Spleen (tissue), 11 donors: ENCODE measurements around the gene RBM10. TPM values are rescaled to one million over a fixed set of nuclear protein-coding genes. Genes with fewer than 3 reads are reported as not detected.
"Not testable (repeated sequence)": the region's sequence is repeated elsewhere in the genome, so short reads cannot be mapped to it uniquely, and the experiment has no call there.

Source experiments
- DNase-seq: peaks from one replicate; pipeline ENCODE4 v3.0.0-alpha.2; 2020
- H3K27ac ChIP-seq, 8 donors: fragments of 200-600 bp; sonication (generic) in 7 of 8; 1 replicate in 4 of 8; 2 replicates in 4 of 8; pipeline versions ENCODE4 v1.5.0 to v1.8.0; 2016 to 2021; ENCODE audit warnings: inconsistent platforms in 4 of 8, mild to moderate bottlenecking in 4 of 8, moderate library complexity in 1 of 8
- H3K27me3 ChIP-seq, 7 donors: fragments of 200-600 bp; sonication (generic) in 6 of 7; replicated peaks in 1 of 7; 1 replicate in 4 of 7; 2 replicates in 3 of 7; pipeline versions ENCODE4 v1.5.0 to v1.8.0; 2016 to 2021; ENCODE audit warnings: inconsistent platforms in 3 of 7, mild to moderate bottlenecking in 1 of 7
- H3K36me3 ChIP-seq, 6 donors: fragments of 200-600 bp; sonication (generic) in 5 of 6; 1 replicate in 4 of 6; 2 replicates in 2 of 6; pipeline versions ENCODE4 v1.5.0 to v1.8.0; 2016 to 2021; ENCODE audit warnings: inconsistent platforms in 2 of 6
- H3K4me1 ChIP-seq, 6 donors: fragments of 200-600 bp; sonication (generic) in 5 of 6; 1 replicate in 3 of 6; 2 replicates in 3 of 6; pipeline versions ENCODE4 v1.5.0 to v1.8.0; 2016 to 2021; ENCODE audit warnings: inconsistent platforms in 3 of 6
- H3K4me3 ChIP-seq, 8 donors: fragments of 200-600 bp; sonication (generic) in 7 of 8; 1 replicate in 4 of 8; 2 replicates in 4 of 8; pipeline versions ENCODE4 v1.5.0 to v1.8.0; 2016 to 2021; ENCODE audit warnings: inconsistent platforms in 4 of 8, mild to moderate bottlenecking in 4 of 8, moderate library complexity in 2 of 8
- H3K9me3 ChIP-seq, 8 donors: fragments of 200-600 bp; sonication (generic) in 7 of 8; 1 replicate in 4 of 8; 2 replicates in 4 of 8; pipeline versions ENCODE4 v1.5.0 to v1.8.0; 2016 to 2021; ENCODE audit warnings: inconsistent platforms in 4 of 8
- POLR2A ChIP-seq, 3 donors: fragments of 450-650 bp; IDR thresholded peaks; one replicate each; pipeline ENCODE4 v1.5.1; 2017; ENCODE audit warnings: antibody characterized with exemption in 3 of 3, mild to moderate bottlenecking in 1 of 3
- POLR2AphosphoS5 ChIP-seq, 3 donors: sonication (generic); formaldehyde crosslinking; IDR thresholded peaks; one replicate each; pipeline ENCODE4 v1.5.1; 2017; ENCODE audit warnings: antibody characterized with exemption in 3 of 3
- WGBS, 5 donors: extraction: QIAGEN DNeasy Blood & Tissue Kit in 3 of 5; methylation state at CpG; one replicate each; pipeline versions ENCODE4 v1.1.5 to v1.1.7; 2013 to 2018; 5-methylcytosine and 5-hydroxymethylcytosine counted together
- intact Hi-C: fragments of 100-400 bp; cut with DNase I; formaldehyde crosslinking; loops from one replicate; pipeline ENCODE4 v1.15.0; 2023; ENCODE audit warnings: low total_unique reads
- polyA plus RNA-seq, 3 donors: library from polyadenylated mRNA; stranded (reverse); fragments of 200-250 nt; gene quantifications; one replicate each; pipeline ENCODE4 v1.2.1, GENCODE V29; 2013
- total RNA-seq, 7 donors: library from RNA; depleted of rRNA in 3 of 7; stranded (reverse); fragments of >200 nt in 3 of 7; fragmentation: NEBNext Ultra II Directional in 4 of 7; extraction: Animal tissue kit (Norgen Biotek cat#: 25700) in 4 of 7; gene quantifications; one replicate each; pipeline versions ENCODE4 v1.1.0 to v1.2.1, GENCODE V29; 2016 to 2021
- TF ChIP-seq, protein P1 (sequence below), 11 experiments: fragments of 200-600 bp in 7 of 11; fragments of 450-650 bp in 4 of 11; sonication (generic) in 4 of 11; IDR thresholded peaks in 8 of 11; conservative IDR thresholded peaks in 3 of 11; 1 replicate in 7 of 11; 2 replicates in 4 of 11; pipeline versions ENCODE4 v1.4.0 to v1.8.0; 2016 to 2021; ENCODE audit warnings: antibody characterized with exemption in 11 of 11, inconsistent platforms in 4 of 11, mild to moderate bottlenecking in 1 of 11
- donor health status: healthy with polysubstance abuse.
- donor health status: DM: no; HTN: no; CAD: no; lungs with moderate emphysema.
- donor health status: DM: no; HTN: no; CAD: no.
- donor health status: Bipolar disorder and iron deficiency.
- donor health status: healthy.
- donor health status: DM: no; HTN: no; CAD: no.
- donor health status: DM: yes; HTN: yes; CAD: no.

The RBM10 gene
- total and polyA plus RNA-seq, 10 donors: 21.6 to 38.4 (median 29.7) TPM

DNA sequence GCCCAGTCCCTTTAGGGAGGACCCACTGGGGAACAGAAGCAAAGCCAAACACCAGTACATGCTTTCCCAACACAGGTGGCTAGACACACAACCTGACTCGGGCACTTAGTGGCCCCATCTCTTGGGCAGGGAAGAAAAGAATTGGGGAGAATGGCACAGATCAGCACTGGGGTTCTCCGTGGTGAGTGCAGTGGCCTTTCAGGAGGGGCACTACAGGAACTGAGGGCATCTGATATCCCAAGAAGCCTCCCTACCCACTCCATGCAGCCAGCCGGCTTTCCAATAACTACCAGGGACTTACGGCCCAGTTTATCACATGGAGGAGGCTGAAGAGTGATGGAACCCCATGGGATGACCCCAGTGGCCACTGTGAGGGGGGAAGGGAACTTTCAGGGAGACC, 43.8 kb upstream of the RBM10 start:
- H3K36me3 ChIP-seq: no peaks in the 10 kb centered on the region
- H3K27ac ChIP-seq: no peak overlapping the region
- no peak overlapping the region for H3K4me3 ChIP-seq
- H3K27me3 ChIP-seq: peaks cover 0 to 12% (median 0%) of the 10 kb centered on the region in 7 donors
- 67 to 97% (median 92%) methylated on average over 4 of the region's 4 CpGs for WGBS, 5 donors
- H3K9me3 ChIP-seq: no peaks in the 10 kb centered on the region
- H3K4me1 ChIP-seq: no peaks in the 10 kb centered on the region
- no peak for DNase-seq
- TF ChIP-seq, protein P1, sequence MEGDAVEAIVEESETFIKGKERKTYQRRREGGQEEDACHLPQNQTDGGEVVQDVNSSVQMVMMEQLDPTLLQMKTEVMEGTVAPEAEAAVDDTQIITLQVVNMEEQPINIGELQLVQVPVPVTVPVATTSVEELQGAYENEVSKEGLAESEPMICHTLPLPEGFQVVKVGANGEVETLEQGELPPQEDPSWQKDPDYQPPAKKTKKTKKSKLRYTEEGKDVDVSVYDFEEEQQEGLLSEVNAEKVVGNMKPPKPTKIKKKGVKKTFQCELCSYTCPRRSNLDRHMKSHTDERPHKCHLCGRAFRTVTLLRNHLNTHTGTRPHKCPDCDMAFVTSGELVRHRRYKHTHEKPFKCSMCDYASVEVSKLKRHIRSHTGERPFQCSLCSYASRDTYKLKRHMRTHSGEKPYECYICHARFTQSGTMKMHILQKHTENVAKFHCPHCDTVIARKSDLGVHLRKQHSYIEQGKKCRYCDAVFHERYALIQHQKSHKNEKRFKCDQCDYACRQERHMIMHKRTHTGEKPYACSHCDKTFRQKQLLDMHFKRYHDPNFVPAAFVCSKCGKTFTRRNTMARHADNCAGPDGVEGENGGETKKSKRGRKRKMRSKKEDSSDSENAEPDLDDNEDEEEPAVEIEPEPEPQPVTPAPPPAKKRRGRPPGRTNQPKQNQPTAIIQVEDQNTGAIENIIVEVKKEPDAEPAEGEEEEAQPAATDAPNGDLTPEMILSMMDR (IDR thresholded peaks at IDR 0.05 in 8 of 11, conservative IDR thresholded peaks at IDR 0.05 in 3 of 11): no peak
- no peak for TF ChIP-seq POLR2A (IDR thresholded peaks at IDR 0.05)
- no peak for TF ChIP-seq POLR2AphosphoS5 (IDR thresholded peaks at IDR 0.05)
- intact Hi-C loops: no loop called here

DNA sequence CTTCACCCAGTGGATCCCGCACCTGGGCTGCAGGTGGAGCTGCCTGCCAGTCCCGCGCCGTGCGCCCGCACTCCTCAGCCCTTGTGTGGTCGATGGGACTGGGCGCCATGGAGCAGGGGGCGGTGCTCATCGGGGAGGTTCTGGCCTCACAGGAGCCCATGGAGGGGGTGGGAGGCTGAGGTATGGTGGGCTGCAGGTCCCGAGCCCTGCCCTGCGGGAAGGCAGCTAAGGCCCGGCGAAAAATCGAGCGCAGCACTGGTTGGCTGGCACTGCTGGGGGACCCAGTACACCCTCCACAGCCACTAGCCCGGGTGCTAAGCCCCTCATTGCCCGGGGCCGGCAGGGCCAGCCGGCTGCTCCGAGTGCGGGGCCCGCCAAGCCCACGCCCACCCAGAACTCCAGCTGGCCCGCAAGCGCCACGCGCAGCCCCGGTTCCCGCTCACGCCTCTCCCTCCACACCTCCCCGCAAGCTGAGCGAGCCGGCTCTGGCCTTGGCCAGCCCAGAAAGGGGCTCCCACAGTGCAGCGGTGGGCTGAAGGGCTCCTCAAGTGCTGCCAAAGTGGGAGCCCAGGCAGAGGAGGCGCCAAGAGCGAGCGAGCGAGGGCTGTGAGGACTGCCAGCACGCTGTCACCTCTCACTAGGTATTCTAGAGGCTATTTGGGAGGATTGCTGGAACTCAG, 33.9 kb upstream of the RBM10 start:
- 94 to 98% (median 96%) methylated on average over 19 to 36 of the region's 40 CpGs for WGBS, 5 donors
- H3K4me1 ChIP-seq, H3K27ac ChIP-seq, H3K9me3 ChIP-seq, H3K36me3 ChIP-seq, intact Hi-C loops, H3K4me3 ChIP-seq, DNase-seq, H3K27me3 ChIP-seq: not testable (repeated sequence)

DNA sequence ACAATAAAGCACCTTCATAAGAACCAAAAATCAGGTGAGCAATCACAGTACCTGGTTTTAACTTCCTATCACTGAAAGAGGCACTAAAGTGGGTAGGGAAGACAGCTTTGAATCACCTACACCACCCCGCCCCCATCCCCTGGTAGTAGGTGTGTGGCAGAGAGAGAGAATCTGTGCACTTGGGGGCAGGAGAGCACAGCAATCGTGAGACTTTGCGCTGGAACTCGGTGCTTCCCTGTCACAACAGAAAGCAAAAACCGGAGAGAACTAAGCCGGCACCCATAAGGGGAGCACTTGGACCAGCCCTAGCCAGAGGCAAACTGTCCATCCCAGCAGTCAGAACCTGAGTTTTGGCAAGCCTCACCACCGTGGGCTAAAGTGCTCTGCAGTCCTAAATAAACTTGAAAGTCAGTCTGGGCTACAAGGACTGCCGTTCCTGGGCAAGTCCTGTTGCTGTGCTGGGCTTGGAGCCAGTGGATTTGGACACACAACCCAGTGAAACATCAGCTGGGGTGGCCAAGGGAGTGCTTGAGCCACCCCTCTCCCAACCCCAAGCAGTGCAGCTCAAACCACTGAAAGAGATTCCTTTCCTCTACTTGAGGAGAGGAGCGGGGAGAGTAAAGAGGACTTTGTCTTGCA, 32.6 kb upstream of the RBM10 start:
- WGBS, 5 donors: 72 to 88% (median 78%) methylated on average over 8 to 9 of the region's 9 CpGs
- intact Hi-C loops: no loop called here
- no peaks in the 10 kb centered on the region for H3K36me3 ChIP-seq
- no peaks in the 10 kb centered on the region for H3K4me1 ChIP-seq
- peaks cover 0 to 8% (median 0%) of the 10 kb centered on the region in 8 donors for H3K9me3 ChIP-seq
- no peak for DNase-seq
- no peaks in the 10 kb centered on the region for H3K27me3 ChIP-seq
- H3K27ac ChIP-seq: no peak overlapping the region
- no peak overlapping the region for H3K4me3 ChIP-seq
- TF ChIP-seq, protein P1 (IDR thresholded peaks at IDR 0.05 in 8 of 11, conservative IDR thresholded peaks at IDR 0.05 in 3 of 11): no peak
- TF ChIP-seq POLR2A (IDR thresholded peaks at IDR 0.05): no peak
- no peak for TF ChIP-seq POLR2AphosphoS5 (IDR thresholded peaks at IDR 0.05)

DNA sequence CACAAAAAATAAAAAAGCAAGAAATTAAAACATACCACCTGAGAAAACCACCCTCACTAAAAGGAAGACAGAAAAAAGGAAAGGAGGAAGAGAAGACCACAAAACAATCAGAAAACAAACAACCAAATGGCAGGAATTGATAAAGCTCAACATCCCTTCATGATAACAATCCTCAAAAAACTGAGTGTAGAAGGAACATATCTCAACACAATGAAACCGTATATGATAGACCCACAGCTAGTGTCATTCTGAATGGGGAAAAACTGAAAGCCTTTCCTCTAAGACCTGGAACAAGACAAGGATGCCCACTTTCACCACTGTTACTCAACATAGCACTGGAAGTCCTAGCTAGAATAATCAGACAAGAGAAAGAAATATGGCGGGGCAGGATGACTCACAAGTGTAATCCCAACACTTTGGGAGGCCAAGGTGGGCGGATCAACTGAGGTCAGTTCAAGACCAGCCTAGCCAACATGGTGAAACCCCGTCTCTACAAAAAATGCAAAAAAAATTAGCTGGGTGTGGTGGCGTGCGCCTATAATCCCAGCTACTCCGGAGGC, 28.4 kb upstream of the RBM10 start:
- H3K4me1 ChIP-seq, DNase-seq, H3K4me3 ChIP-seq, H3K36me3 ChIP-seq, H3K9me3 ChIP-seq, intact Hi-C loops, H3K27ac ChIP-seq, H3K27me3 ChIP-seq: not testable (repeated sequence)
- 89 to 99% (median 95%) methylated on average over 7 of the region's 7 CpGs for WGBS, 5 donors

DNA sequence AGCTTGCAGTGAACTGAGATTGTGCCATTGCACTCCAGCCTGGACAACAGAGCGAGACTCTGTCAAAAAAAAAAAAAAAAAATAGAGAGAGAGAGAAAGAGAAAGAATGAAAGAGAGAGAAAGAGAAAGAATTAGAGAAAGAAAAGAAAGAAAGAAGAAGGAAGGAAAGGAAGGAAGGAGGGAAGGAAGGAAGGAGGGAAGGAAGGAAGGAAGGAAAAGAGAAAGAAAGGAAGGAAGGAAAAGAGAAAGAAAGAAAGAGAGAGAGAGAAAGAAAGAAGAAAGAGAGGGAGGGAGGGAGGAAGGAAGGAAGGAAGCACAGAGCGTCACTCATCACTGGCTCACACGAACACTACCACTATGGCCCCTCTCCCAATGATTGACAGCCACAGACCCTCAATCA, 20.6 kb upstream of the RBM10 start:
- not testable (repeated sequence) for DNase-seq

More for the DNA sequence above, 20.6 kb upstream of the RBM10 start:
- H3K4me1 ChIP-seq, H3K9me3 ChIP-seq, intact Hi-C loops, H3K4me3 ChIP-seq, H3K27me3 ChIP-seq, H3K36me3 ChIP-seq, H3K27ac ChIP-seq: not testable (repeated sequence)
- 64 to 75% (median 66%) methylated on average over 3 of the region's 3 CpGs for WGBS, 5 donors
